Endothelial cell (in vitro differentiated cells): ENCODE data around the gene TCP10L. TPM values are rescaled to one million over a fixed set of nuclear protein-coding genes. Genes with fewer than 3 reads are reported as not detected.

Source experiments
- DNase-seq: peaks from one replicate; pipeline ENCODE4 v3.0.0; 2021; ENCODE audit warnings: low spot score
- H3K27ac Mint-ChIP-seq: one replicate; pipeline ENCODE4 v1.8.0; 2021; ENCODE audit warnings: mixed read lengths, inconsistent platforms; ENCODE audit not compliant: unreplicated experiment
- H3K27me3 Mint-ChIP-seq: one replicate; pipeline ENCODE4 v1.8.0; 2021; ENCODE audit warnings: mild to moderate bottlenecking, moderate library complexity, mixed read lengths, inconsistent platforms; ENCODE audit not compliant: unreplicated experiment
- H3K36me3 Mint-ChIP-seq: one replicate; pipeline ENCODE4 v1.8.0; 2021; ENCODE audit warnings: mild to moderate bottlenecking, low read depth, mixed read lengths, inconsistent platforms; ENCODE audit not compliant: unreplicated experiment
- H3K4me1 Mint-ChIP-seq: one replicate; pipeline ENCODE4 v1.8.0; 2021; ENCODE audit warnings: mild to moderate bottlenecking, mixed read lengths, inconsistent platforms; ENCODE audit not compliant: unreplicated experiment
- H3K4me3 Mint-ChIP-seq: one replicate; pipeline ENCODE4 v1.8.0; 2021; ENCODE audit warnings: mild to moderate bottlenecking, mixed read lengths, inconsistent platforms; ENCODE audit not compliant: unreplicated experiment
- H3K9me3 Mint-ChIP-seq: one replicate; pipeline ENCODE4 v1.8.0; 2021; ENCODE audit warnings: mixed read lengths, inconsistent platforms; ENCODE audit not compliant: unreplicated experiment
- total RNA-seq: library from RNA; stranded (reverse); fragmentation: NEBNext Ultra II Directional; extraction: Animal tissue kit (Norgen Biotek cat#: 25700); gene quantifications from one replicate; pipeline ENCODE4 v1.2.1, GENCODE V29; 2021; ENCODE audit not compliant: unreplicated experiment
- TF ChIP-seq, protein P1 (sequence below): fragments of 200-600 bp; sonication (generic); IDR thresholded peaks from one replicate; pipeline ENCODE4 v1.5.0; 2021; ENCODE audit warnings: antibody characterized with exemption; ENCODE audit not compliant: unreplicated experiment

Gene TCP10L
- total RNA-seq, 1 donor from 2014 or later, result 0.31 TPM

DNA sequence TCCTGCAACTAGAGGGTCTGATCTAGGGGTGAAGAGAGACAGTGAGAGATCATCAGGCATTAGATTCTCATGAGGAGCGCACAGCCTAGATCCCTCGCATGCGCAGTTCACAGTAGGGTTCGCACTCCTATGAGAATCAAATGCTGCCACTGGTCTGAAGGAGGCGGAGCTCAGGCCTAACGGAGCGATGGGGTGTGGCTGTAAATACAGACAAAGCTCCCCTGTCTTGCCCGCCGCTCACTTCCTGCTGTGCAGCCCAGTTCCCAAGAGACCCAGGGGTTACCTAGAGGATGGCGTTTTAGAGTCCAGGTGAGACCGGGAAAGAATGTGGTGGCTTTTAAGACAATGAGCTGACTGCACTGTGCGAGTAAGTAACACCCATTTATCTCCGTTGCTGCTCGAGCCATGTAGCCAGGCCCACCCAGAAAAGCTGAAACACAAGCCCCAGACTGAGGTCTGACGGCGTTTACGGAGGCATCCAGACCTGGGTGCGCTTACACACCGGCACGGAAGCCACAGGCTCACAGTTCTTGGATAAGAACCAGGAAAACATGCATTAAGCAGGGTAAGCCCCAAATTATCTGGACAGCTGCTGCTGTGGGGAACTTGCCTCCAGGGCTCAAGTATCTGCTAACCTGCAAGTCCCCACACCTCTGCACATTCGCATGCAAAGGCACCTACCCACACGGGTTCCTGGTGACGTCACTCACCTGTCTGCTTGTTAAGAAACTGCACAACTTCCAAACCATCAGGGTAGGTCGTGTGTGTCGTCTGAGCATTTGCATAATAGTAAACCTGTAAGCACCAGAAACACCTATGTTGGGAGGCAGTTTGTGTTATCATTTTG, 12.5 kb downstream of the TCP10L start:
- H3K4me3 Mint-ChIP-seq, result no peak overlapping the region
- peaks cover 7% of the 10 kb centered on the region for H3K4me1 Mint-ChIP-seq
- DNase-seq, result no peak
- TF ChIP-seq, protein P1, sequence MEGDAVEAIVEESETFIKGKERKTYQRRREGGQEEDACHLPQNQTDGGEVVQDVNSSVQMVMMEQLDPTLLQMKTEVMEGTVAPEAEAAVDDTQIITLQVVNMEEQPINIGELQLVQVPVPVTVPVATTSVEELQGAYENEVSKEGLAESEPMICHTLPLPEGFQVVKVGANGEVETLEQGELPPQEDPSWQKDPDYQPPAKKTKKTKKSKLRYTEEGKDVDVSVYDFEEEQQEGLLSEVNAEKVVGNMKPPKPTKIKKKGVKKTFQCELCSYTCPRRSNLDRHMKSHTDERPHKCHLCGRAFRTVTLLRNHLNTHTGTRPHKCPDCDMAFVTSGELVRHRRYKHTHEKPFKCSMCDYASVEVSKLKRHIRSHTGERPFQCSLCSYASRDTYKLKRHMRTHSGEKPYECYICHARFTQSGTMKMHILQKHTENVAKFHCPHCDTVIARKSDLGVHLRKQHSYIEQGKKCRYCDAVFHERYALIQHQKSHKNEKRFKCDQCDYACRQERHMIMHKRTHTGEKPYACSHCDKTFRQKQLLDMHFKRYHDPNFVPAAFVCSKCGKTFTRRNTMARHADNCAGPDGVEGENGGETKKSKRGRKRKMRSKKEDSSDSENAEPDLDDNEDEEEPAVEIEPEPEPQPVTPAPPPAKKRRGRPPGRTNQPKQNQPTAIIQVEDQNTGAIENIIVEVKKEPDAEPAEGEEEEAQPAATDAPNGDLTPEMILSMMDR, result no peak
- H3K36me3 Mint-ChIP-seq, result no peaks in the 10 kb centered on the region
- H3K27ac Mint-ChIP-seq, result no peak overlapping the region
- H3K27me3 Mint-ChIP-seq, result peaks cover 4% of the 10 kb centered on the region
- H3K9me3 Mint-ChIP-seq, result no peaks in the 10 kb centered on the region

DNA sequence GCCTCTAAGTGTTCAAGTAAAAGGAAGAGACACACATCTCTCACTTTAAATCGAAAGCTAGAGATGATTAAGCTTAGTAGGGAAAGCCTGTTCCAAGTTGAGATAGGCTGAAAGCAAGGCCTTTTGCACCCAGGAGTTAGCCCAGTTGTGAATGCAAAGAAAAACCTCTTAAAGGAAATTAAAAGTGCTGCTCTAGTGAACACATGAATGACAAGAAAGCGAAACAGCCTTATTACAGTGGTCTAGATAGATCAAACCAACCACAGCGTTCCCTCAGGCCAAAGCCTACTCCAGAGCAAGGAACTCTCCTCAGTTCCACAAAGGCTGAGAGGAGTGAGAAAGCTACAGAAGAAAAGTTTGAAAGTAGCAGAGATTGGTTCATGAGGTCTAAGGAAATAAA, 14.9 kb downstream of the TCP10L start:
- no peak for DNase-seq
- peaks cover 4% of the 10 kb centered on the region for H3K27me3 Mint-ChIP-seq
- H3K36me3 Mint-ChIP-seq, result peaks cover 2% of the 10 kb centered on the region
- H3K27ac Mint-ChIP-seq, result no peak overlapping the region
- H3K4me3 Mint-ChIP-seq, result peak overlapping the region; percentile 85
- no peaks in the 10 kb centered on the region for H3K9me3 Mint-ChIP-seq
- peaks cover 3% of the 10 kb centered on the region for H3K4me1 Mint-ChIP-seq
- TF ChIP-seq, protein P1, result no peak

DNA sequence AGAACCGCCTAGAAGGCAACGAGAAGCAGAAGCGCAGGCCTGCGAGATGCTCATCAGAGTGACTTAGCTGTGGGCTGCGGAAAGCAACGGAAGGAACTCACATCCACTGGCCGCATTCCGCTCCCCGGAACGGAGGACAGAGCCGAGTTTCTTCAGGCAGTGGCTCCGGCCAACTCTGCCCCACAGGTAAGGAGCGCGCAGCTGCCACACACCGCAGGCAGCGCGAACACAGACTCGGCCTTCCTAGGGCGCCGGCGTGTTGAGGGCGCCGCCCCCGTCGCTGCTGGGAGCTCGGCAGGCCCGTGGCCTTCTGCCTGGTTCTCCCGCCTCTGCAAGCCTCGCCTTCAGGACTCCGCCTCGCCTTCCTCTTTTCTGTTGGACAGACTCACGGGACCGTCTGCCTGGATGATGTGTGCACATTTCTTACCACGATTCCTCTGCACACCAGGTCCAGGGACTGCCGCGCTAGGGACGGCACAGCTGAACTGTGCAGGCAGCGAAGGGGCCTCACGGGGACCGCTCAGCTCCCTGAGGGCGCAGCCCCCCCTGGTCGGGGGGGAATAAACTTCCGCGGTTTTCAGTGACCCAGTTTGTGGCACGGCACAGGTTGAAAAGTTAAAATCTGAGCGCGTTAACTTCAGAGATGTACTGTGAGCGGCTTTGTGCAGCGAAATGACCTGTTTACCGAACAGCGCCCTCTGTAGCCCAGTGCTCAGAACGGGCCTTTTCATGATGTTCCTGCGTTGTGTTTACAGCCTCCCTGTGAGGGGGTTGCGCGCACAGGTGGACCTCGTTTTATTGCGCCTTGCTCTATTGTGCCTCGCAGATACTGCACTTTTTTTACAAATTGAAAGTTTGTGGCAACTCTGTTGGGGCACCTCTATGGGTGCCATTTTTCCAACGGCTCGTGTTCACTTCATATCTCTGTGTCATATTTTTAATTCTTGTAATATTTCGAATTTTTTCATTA, 15.8 kb downstream of the TCP10L start:
- Mint-ChIP-seq H3K4me1 (peaks cover 3% of the 10 kb centered on the region), H3K27me3 (peaks cover under 1% of the 10 kb centered on the region), H3K4me3 (peak overlapping the region; percentile 85), H3K36me3 (peaks cover 4% of the 10 kb centered on the region), H3K27ac (no peak overlapping the region), H3K9me3 (peaks cover 7% of the 10 kb centered on the region)
- DNase-seq, result peak; percentile 79
- TF ChIP-seq, protein P1, result peak; percentile 83

DNA sequence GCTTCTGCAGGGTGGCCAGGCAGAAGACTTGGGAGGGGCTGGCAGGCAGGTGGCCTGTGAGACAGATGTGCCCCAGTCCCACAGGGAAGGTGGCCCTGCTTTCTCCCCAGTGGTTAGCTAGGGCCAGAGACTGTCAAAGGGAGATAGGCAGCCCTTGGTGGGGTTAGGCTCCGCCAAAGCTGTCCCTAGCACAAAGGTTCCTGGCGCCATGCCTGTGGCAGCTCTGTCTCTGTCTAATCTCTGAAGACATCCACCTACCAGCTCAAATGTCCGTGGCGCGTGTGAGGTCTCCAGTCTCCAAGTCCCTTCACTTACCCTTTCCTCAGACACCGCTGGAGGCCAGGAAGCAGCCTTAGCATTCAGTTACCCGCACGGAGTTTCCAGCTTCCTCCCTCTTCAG, 17.7 kb downstream of the TCP10L start:
- Mint-ChIP-seq H3K27me3 (no peaks in the 10 kb centered on the region), H3K9me3 (peaks cover 8% of the 10 kb centered on the region), H3K36me3 (peaks cover 4% of the 10 kb centered on the region), H3K4me1 (peaks cover 3% of the 10 kb centered on the region), H3K27ac (no peak overlapping the region), H3K4me3 (no peak overlapping the region)
- TF ChIP-seq, protein P1, result no peak
- DNase-seq, result no peak
